SK-N-SH (cell line): ENCODE data around the gene MYORG. TPM values are rescaled to one million over a fixed set of nuclear protein-coding genes. Genes with fewer than 3 reads are reported as not detected.

Experiments
- CTCF ChIA-PET: fragments of 300-600, 350-600 bp; formaldehyde crosslinking; extraction: SDS; loops from one replicate; lab custom pipeline; 2021; lab: Yijun Ruan, JAX
- POLR2A ChIA-PET: fragments of 350-600 bp; sonication (Branson Sonifier 250); formaldehyde crosslinking; extraction: SDS; loops from one replicate; lab custom pipeline; 2020; ENCODE audit warnings: antibody characterized with exemption, inconsistent platforms; lab: Yijun Ruan, JAX
- DNase-seq: peaks from one replicate; pipeline ENCODE4 v3.0.0; 2012
- H2AFZ ChIP-seq: fragments of 200-600 bp; sonication (generic); 2 replicates; pipeline ENCODE4 v1.8.1; 2016; ENCODE audit warnings: antibody characterized with exemption, mild to moderate bottlenecking, low read depth
- H3F3A ChIP-seq: fragments of 200-600 bp; sonication (generic); replicated peaks from 2 replicates; pipeline ENCODE3; 2016; ENCODE audit warnings: antibody characterized with exemption, mild to moderate bottlenecking; ENCODE audit not compliant: insufficient read depth
- H3K27ac ChIP-seq, 2 experiments: fragments of 200-500 bp in 1 of 2; fragments of 200-600 bp in 1 of 2; sonication (Bioruptor generic) in 1 of 2; sonication (generic), shearing (Covaris generic) in 1 of 2; 2 replicates each; pipeline versions ENCODE4 v1.5.1 to v1.6.1; 2014 to 2016; ENCODE audit warnings: low read depth in 2 of 2, inconsistent platforms in 1 of 2, low read length in 1 of 2, mild to moderate bottlenecking in 1 of 2, mixed read lengths in 1 of 2
- H3K27me3 ChIP-seq: fragments of 200-600 bp; sonication (generic), shearing (Covaris generic); 2 replicates; pipeline ENCODE4 v1.6.1; 2016; ENCODE audit warnings: mixed run types; ENCODE audit not compliant: insufficient read depth
- H3K36me3 ChIP-seq, 2 experiments: fragments of 200-500 bp in 1 of 2; fragments of 200-600 bp in 1 of 2; sonication (Bioruptor generic) in 1 of 2; sonication (generic) in 1 of 2; replicated peaks in 1 of 2; 2 replicates each; pipeline versions ENCODE3 to v1.5.1; 2014 to 2016; ENCODE audit warnings: low read length in 1 of 2, mild to moderate bottlenecking in 1 of 2; ENCODE audit not compliant: insufficient read depth in 2 of 2, control insufficient read depth in 1 of 2
- H3K4me1 ChIP-seq, 2 experiments: fragments of 200-500 bp in 1 of 2; fragments of 200-600 bp in 1 of 2; sonication (Bioruptor generic) in 1 of 2; sonication (generic), shearing (Covaris generic) in 1 of 2; 2 replicates each; pipeline versions ENCODE4 v1.5.1 to v1.6.1; 2014 to 2016; ENCODE audit warnings: low read depth in 1 of 2, low read length in 1 of 2, mixed run types in 1 of 2; ENCODE audit not compliant: insufficient read depth in 2 of 2, control insufficient read depth in 1 of 2
- H3K4me2 ChIP-seq: fragments of 200-600 bp; sonication (generic), shearing (Covaris generic); 2 replicates; pipeline ENCODE4 v1.6.1; 2017; ENCODE audit warnings: mixed run types
- H3K4me3 ChIP-seq, 2 experiments: fragments of 200-500 bp in 1 of 2; fragments of 200-600 bp in 1 of 2; sonication (Bioruptor generic) in 1 of 2; sonication (generic), shearing (Covaris generic) in 1 of 2; 2 replicates each; pipeline versions ENCODE4 v1.5.1 to v1.8.1; 2014 to 2016; ENCODE audit warnings: low read depth in 2 of 2, inconsistent platforms in 1 of 2, low read length in 1 of 2, mild to moderate bottlenecking in 1 of 2, mixed read lengths in 1 of 2, moderate library complexity in 1 of 2
- H3K79me2 ChIP-seq: fragments of 200-600 bp; sonication (generic); 2 replicates; pipeline ENCODE4 v1.8.1; 2017; ENCODE audit warnings: mild to moderate bottlenecking; ENCODE audit not compliant: insufficient read depth
- H3K9ac ChIP-seq: fragments of 200-600 bp; sonication (generic); 2 replicates; pipeline ENCODE4 v1.6.1; 2017; ENCODE audit warnings: mixed run types
- H3K9me2 ChIP-seq: fragments of 200-600 bp; sonication (generic); 2 replicates; pipeline ENCODE4 v1.6.1; 2017; ENCODE audit warnings: mixed run types
- H3K9me3 ChIP-seq: fragments of 200-600 bp; sonication (generic); 2 replicates; pipeline ENCODE4 v1.6.1; 2017; ENCODE audit warnings: mixed run types, mild to moderate bottlenecking, moderate library complexity
- H4K20me1 ChIP-seq: fragments of 200-600 bp; sonication (generic); 2 replicates; pipeline ENCODE4 v1.6.1; 2017; ENCODE audit warnings: mild to moderate bottlenecking, mixed run types; ENCODE audit not compliant: insufficient read depth
- CTCF ChIP-seq: fragments of 200-600 bp; sonication (generic); IDR thresholded peaks from 2 replicates; pipeline ENCODE4 v1.6.1; 2017; ENCODE audit warnings: antibody characterized with exemption, mild to moderate bottlenecking, moderate library complexity
- GATA2 ChIP-seq: sonication (generic); formaldehyde crosslinking; IDR thresholded peaks from 2 replicates; pipeline ENCODE4 v1.5.0; 2020; ENCODE audit warnings: mild to moderate bottlenecking, missing genetic modification reagents
- RAD21 ChIP-seq: IDR thresholded peaks from 2 replicates; pipeline ENCODE4 v1.6.1; 2012; ENCODE audit warnings: mild to moderate bottlenecking, low read length
- ZBTB33 ChIP-seq: IDR thresholded peaks from 2 replicates; pipeline ENCODE4 v1.4.0; 2012; ENCODE audit warnings: low read depth, borderline replicate concordance
- WGBS: methylation state at CpG from one replicate; pipeline ENCODE4 v1.1.6; 2017; ENCODE audit warnings: low lambda C conversion rate; 5-methylcytosine and 5-hydroxymethylcytosine counted together
- polyA plus RNA-seq, 3 experiments: library from polyadenylated mRNA; depleted of rRNA; stranded (reverse); fragments of >200 nt; gene quantifications; 2 replicates each; pipeline ENCODE4 v1.2.3, GENCODE V29; 2012
- TF ChIP-seq, protein P1 (sequence below): IDR thresholded peaks from 2 replicates; pipeline ENCODE4 v1.6.1; 2012; ENCODE audit warnings: mild to moderate bottlenecking, low read depth, low read length, moderate library complexity

MYORG gene
- polyA plus RNA-seq, 1 of the 3 experiments (the other 2 are of a cell fraction), result 1.1 TPM

DNA sequence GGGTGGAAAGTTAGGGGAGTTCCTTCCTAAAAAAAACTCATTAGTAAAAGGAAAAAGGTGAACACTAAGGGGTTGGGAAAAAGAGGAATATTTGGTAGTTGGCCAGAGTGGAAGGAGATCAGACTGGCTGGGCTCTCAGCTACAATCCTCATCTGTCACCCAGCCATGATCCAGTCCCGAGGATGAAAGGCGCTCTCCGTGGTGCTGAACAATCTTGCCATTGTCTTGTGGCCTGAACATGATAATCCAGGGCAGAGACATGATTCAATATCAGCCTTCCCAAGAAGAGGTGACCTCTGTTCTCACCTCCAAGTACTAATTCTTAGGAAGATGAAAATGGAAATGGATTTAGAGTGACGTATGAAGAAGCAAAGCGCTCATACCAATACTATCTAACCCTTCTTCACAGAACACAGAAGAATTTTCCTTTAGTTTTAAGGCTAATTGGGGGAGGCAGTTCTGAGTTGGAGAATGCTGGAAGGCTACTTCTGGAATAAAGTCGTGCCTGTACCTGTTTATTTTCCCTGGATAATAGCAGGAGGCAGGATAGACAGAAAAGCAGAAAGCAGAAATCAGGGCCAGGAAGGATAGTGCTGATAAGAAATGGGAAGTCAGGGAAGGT is 36.6 kb upstream of the MYORG start:
- WGBS, result 61% methylated on average over 6 of the region's 6 CpGs
- CTCF ChIA-PET, result interaction anchor here (0.7 to 7.5 kb wide), 7 partner anchors 9 to 179 kb away, joined by 3 to 59 read pairs (median 4); no protein-coding TSS in a partner anchor

GRCh38 chr9:34412336-34412735 is 35.6 kb upstream of the MYORG start:
- no peaks in the 10 kb centered on the region for H3K9me2 ChIP-seq
- peaks cover 68% of the 10 kb centered on the region for H4K20me1 ChIP-seq
- H3K9ac ChIP-seq, result no peak overlapping the region
- no peak for DNase-seq
- no peak overlapping the region for H3K4me2 ChIP-seq
- H3K27me3 ChIP-seq, result no peaks in the 10 kb centered on the region
- H3K36me3 ChIP-seq, result no peaks in the 10 kb centered on the region
- ChIA-PET CTCF (interaction anchor here (0.8 to 7.5 kb wide), 4 partner anchors 8 to 192 kb away, joined by 3 to 59 read pairs (median 6); no protein-coding TSS in a partner anchor), POLR2A (no interaction called here)
- H2AFZ ChIP-seq, result no peak overlapping the region
- H3K4me3 ChIP-seq, result no peak overlapping the region
- TF ChIP-seq ZBTB33 (no peak), CTCF (no peak), GATA2 (CRISPR knock-in tag) (no peak)
- H3K79me2 ChIP-seq, result no peaks in the 10 kb centered on the region; the same call in 1 of the 2 replicates
- H3K9me3 ChIP-seq, result no peaks in the 10 kb centered on the region
- H3K4me1 ChIP-seq, result peaks cover 0 to 22% of the 10 kb centered on the region in 2 experiments; a peak in 1 of 4 replicates
- no peak overlapping the region for H3K27ac ChIP-seq
- WGBS, result 7% methylated on average over 1 of the region's 1 CpG
- no peaks in the 10 kb centered on the region for H3F3A ChIP-seq

More for the DNA sequence above, 36.6 kb upstream of the MYORG start:
- DNase-seq, result no peak
- no peaks in the 10 kb centered on the region for H3K79me2 ChIP-seq
- no peak overlapping the region for H3K27ac ChIP-seq
- no peak overlapping the region for H3K4me3 ChIP-seq
- no peak overlapping the region for H3K4me2 ChIP-seq
- no peak for TF ChIP-seq RAD21
- TF ChIP-seq, protein P1, sequence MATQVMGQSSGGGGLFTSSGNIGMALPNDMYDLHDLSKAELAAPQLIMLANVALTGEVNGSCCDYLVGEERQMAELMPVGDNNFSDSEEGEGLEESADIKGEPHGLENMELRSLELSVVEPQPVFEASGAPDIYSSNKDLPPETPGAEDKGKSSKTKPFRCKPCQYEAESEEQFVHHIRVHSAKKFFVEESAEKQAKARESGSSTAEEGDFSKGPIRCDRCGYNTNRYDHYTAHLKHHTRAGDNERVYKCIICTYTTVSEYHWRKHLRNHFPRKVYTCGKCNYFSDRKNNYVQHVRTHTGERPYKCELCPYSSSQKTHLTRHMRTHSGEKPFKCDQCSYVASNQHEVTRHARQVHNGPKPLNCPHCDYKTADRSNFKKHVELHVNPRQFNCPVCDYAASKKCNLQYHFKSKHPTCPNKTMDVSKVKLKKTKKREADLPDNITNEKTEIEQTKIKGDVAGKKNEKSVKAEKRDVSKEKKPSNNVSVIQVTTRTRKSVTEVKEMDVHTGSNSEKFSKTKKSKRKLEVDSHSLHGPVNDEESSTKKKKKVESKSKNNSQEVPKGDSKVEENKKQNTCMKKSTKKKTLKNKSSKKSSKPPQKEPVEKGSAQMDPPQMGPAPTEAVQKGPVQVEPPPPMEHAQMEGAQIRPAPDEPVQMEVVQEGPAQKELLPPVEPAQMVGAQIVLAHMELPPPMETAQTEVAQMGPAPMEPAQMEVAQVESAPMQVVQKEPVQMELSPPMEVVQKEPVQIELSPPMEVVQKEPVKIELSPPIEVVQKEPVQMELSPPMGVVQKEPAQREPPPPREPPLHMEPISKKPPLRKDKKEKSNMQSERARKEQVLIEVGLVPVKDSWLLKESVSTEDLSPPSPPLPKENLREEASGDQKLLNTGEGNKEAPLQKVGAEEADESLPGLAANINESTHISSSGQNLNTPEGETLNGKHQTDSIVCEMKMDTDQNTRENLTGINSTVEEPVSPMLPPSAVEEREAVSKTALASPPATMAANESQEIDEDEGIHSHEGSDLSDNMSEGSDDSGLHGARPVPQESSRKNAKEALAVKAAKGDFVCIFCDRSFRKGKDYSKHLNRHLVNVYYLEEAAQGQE, result peak; percentile 97
- POLR2A ChIA-PET, result no interaction called here
- H3K4me1 ChIP-seq, result peaks cover 0 to 12% of the 10 kb centered on the region in 2 experiments; a peak in 1 of 4 replicates
- H2AFZ ChIP-seq, result no peak overlapping the region
- no peak overlapping the region for H3K9ac ChIP-seq
- H3F3A ChIP-seq, result no peaks in the 10 kb centered on the region
- H3K27me3 ChIP-seq, result no peaks in the 10 kb centered on the region
- H3K9me3 ChIP-seq, result no peaks in the 10 kb centered on the region
- no peaks in the 10 kb centered on the region for H3K9me2 ChIP-seq
- H3K36me3 ChIP-seq, result no peaks in the 10 kb centered on the region
- peaks cover 62% of the 10 kb centered on the region for H4K20me1 ChIP-seq
